Ishikawa (cell line): ENCODE results near the gene BCCIP.

Source experiments
- CREB1 ChIP-seq: IDR thresholded peaks from 2 replicates; pipeline ENCODE4 v1.6.1; 2012; ENCODE audit warnings: low read depth
- EGR1 ChIP-seq: IDR thresholded peaks from 2 replicates; pipeline ENCODE4 v1.6.1; 2012
- EP300 ChIP-seq: IDR thresholded peaks from 2 replicates; pipeline ENCODE4 v1.6.1; 2012; ENCODE audit warnings: borderline replicate concordance
- FOXM1 ChIP-seq: IDR thresholded peaks from 2 replicates; pipeline ENCODE4 v1.6.1; 2012; ENCODE audit warnings: low read depth, borderline replicate concordance
- NFIC ChIP-seq: IDR thresholded peaks from 2 replicates; pipeline ENCODE4 v1.6.1; 2012
- RAD21 ChIP-seq: IDR thresholded peaks from 2 replicates; pipeline ENCODE4 v1.6.1; 2012; ENCODE audit warnings: low read depth
- TAF1 ChIP-seq: IDR thresholded peaks from 2 replicates; pipeline ENCODE4 v1.6.1; 2012; ENCODE audit warnings: low read depth, mild to moderate bottlenecking
- TCF12 ChIP-seq: IDR thresholded peaks from 2 replicates; pipeline ENCODE4 v1.6.1; 2012; ENCODE audit warnings: low read depth
- TEAD4 ChIP-seq: IDR thresholded peaks from 2 replicates; pipeline ENCODE4 v1.6.1; 2012
- YY1 ChIP-seq: IDR thresholded peaks from 2 replicates; pipeline ENCODE4 v1.6.1; 2012; ENCODE audit warnings: low read depth
- ZBTB7A ChIP-seq: IDR thresholded peaks from 2 replicates; pipeline ENCODE4 v1.6.1; 2012; ENCODE audit warnings: low read depth
- TF ChIP-seq, protein P1 (sequence below): IDR thresholded peaks from 2 replicates; pipeline ENCODE4 v1.6.1; 2012; ENCODE audit warnings: low read depth, mild to moderate bottlenecking
- TF ChIP-seq, protein P2 (sequence below): IDR thresholded peaks from 2 replicates; pipeline ENCODE4 v1.6.1; 2012
- TF ChIP-seq, protein P3 (sequence below): IDR thresholded peaks from 2 replicates; pipeline ENCODE4 v1.6.1; 2012

DNA sequence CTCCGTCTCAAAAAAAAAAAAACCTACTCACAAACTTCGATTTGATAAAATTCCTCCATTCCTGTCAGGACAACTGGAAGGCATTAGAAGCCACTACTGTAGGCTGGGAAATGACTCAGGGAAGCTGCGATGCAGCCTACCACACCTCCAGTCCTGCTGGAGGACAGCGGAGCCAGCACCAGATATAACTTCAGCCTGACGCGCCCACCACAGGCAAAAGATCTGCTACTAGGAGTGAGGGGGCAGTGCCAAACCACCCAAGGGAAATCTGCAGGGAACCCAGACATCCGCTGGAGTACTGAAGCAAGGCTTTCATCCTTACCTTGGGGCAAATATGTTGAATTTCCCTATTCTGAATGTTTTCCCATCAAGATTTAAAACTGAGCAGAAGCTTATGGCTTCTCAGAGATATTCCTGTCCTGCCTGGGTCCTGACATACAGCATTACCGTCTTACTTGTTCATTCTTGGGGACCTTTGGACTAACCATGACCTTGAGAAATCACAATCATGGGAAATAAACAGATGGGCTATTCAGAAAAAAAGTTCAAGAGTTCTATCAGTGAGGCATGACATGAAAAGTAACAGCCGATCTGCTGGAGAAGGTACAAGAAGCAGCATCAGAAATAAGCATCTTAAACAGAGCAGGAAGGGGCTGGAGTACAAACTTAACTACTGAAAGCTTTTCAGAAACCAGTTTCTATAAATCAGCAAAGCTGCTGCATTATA, 20.4 kb downstream of the BCCIP start:
- TF ChIP-seq EGR1 = no peak
- TF ChIP-seq NFIC = no peak
- TF ChIP-seq ZBTB7A = no peak
- TF ChIP-seq RAD21 = no peak
- TF ChIP-seq EP300 = no peak
- TF ChIP-seq TAF1 = no peak
- no peak for TF ChIP-seq TEAD4
- TF ChIP-seq, protein P1, sequence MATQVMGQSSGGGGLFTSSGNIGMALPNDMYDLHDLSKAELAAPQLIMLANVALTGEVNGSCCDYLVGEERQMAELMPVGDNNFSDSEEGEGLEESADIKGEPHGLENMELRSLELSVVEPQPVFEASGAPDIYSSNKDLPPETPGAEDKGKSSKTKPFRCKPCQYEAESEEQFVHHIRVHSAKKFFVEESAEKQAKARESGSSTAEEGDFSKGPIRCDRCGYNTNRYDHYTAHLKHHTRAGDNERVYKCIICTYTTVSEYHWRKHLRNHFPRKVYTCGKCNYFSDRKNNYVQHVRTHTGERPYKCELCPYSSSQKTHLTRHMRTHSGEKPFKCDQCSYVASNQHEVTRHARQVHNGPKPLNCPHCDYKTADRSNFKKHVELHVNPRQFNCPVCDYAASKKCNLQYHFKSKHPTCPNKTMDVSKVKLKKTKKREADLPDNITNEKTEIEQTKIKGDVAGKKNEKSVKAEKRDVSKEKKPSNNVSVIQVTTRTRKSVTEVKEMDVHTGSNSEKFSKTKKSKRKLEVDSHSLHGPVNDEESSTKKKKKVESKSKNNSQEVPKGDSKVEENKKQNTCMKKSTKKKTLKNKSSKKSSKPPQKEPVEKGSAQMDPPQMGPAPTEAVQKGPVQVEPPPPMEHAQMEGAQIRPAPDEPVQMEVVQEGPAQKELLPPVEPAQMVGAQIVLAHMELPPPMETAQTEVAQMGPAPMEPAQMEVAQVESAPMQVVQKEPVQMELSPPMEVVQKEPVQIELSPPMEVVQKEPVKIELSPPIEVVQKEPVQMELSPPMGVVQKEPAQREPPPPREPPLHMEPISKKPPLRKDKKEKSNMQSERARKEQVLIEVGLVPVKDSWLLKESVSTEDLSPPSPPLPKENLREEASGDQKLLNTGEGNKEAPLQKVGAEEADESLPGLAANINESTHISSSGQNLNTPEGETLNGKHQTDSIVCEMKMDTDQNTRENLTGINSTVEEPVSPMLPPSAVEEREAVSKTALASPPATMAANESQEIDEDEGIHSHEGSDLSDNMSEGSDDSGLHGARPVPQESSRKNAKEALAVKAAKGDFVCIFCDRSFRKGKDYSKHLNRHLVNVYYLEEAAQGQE = no peak
- TF ChIP-seq, protein P2, sequence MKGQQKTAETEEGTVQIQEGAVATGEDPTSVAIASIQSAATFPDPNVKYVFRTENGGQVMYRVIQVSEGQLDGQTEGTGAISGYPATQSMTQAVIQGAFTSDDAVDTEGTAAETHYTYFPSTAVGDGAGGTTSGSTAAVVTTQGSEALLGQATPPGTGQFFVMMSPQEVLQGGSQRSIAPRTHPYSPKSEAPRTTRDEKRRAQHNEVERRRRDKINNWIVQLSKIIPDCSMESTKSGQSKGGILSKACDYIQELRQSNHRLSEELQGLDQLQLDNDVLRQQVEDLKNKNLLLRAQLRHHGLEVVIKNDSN = no peak
- TF ChIP-seq TCF12 = no peak
- TF ChIP-seq, protein P3, sequence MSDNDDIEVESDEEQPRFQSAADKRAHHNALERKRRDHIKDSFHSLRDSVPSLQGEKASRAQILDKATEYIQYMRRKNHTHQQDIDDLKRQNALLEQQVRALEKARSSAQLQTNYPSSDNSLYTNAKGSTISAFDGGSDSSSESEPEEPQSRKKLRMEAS = no peak
- TF ChIP-seq CREB1 = no peak
- no peak for TF ChIP-seq FOXM1
- no peak for TF ChIP-seq YY1
